ENCODE measurements around the gene EEF1AKMT3.

GRCh38 chr12:57793920-57794319 is 21.5 kb downstream of the EEF1AKMT3 start:
- TF ChIP-seq NFXL1 (CRISPR knock-in tag; IDR thresholded peaks at IDR 0.05) (no peak), USF2 (CRISPR knock-in tag; IDR thresholded peaks at IDR 0.05) (no peak), ATF6 (CRISPR knock-in tag; IDR thresholded peaks at IDR 0.05) (no peak), ZFX (CRISPR knock-in tag; IDR thresholded peaks at IDR 0.05) (no peak), POLR3G (IDR thresholded peaks at IDR 0.05; ENCODE audit: extremely low read depth, insufficient read length, insufficient replicate concordance) (no peak), ZEB2 (IDR thresholded peaks at IDR 0.05) (no peak), ZFP30 (CRISPR knock-in tag; IDR thresholded peaks at IDR 0.05; ENCODE audit: borderline replicate concordance) (no peak), MEF2D (tag; conservative IDR thresholded peaks at IDR 0.05; ENCODE audit: low read depth) (no peak), NONO (IDR thresholded peaks at IDR 0.05; ENCODE audit: low read depth in 2 of 2, low read length in 1 of 2) (no peak)

Measured in K562 (cell line).